ENCODE measurements around the gene FAM114A1. TPM values are rescaled to one million over a fixed set of nuclear protein-coding genes. Genes with fewer than 3 reads are reported as not detected.

Gene FAM114A1
- total RNA-seq, 1 donor from 2014 or later: 27.0 TPM

DNA sequence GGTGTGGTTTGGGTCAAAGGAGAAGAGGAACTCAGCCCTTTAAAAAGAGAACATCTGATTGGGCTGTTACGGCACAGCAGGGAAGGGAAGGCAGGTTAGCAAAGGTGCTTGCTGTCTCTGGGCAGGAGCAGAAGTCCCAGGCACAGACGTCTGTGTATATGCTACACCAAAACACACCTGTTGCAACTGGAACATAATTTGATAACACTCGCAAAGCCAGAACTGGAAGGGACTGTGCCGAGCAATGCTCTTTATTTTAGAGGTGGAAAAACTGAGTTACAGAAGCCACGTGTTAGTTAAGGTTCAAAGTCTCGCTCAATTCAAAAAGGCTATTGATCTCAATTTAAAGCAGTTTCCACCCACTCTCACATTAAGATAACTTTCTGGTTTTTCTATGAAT, 2.2 kb upstream of the FAM114A1 start:
- H3K36me3 Mint-ChIP-seq (ENCODE audit: low read depth, unreplicated experiment): no peaks in the 10 kb centered on the region
- no peak for DNase-seq (ENCODE audit: low spot score)
- peaks cover 4% of the 10 kb centered on the region for H3K4me1 Mint-ChIP-seq (ENCODE audit: unreplicated experiment)
- H3K4me3 Mint-ChIP-seq (ENCODE audit: unreplicated experiment): no peak overlapping the region
- no peaks in the 10 kb centered on the region for H3K9me3 Mint-ChIP-seq (ENCODE audit: unreplicated experiment)
- peaks cover 6% of the 10 kb centered on the region for H3K27me3 Mint-ChIP-seq (ENCODE audit: unreplicated experiment)
- TF ChIP-seq, protein P1, sequence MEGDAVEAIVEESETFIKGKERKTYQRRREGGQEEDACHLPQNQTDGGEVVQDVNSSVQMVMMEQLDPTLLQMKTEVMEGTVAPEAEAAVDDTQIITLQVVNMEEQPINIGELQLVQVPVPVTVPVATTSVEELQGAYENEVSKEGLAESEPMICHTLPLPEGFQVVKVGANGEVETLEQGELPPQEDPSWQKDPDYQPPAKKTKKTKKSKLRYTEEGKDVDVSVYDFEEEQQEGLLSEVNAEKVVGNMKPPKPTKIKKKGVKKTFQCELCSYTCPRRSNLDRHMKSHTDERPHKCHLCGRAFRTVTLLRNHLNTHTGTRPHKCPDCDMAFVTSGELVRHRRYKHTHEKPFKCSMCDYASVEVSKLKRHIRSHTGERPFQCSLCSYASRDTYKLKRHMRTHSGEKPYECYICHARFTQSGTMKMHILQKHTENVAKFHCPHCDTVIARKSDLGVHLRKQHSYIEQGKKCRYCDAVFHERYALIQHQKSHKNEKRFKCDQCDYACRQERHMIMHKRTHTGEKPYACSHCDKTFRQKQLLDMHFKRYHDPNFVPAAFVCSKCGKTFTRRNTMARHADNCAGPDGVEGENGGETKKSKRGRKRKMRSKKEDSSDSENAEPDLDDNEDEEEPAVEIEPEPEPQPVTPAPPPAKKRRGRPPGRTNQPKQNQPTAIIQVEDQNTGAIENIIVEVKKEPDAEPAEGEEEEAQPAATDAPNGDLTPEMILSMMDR (IDR thresholded peaks at IDR 0.05; ENCODE audit: unreplicated experiment): no peak
- no peak overlapping the region for H3K27ac Mint-ChIP-seq (ENCODE audit: unreplicated experiment)

DNA sequence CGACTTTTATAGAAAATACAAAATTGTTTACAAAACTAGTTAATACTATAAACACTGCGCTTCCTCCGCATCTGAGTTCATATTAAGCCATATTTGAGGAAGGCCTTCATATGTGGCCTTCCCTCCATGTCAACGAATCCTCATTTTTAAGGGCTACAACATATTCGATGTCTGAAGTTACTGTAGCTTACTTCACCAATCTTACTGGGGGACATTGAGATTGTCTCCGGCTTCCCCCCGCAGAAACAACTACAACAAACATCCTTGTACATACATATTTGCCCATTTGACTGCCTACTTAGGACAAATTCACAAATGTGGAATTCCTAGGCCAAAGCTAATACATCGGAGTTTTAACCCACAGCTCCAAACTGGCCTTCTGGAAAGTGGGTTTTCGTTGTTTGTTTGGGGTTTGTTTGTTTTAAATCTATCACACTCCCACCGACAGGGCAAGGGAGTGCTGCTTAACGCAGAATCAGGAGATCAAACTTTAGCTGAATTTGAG, 581 bp upstream of the FAM114A1 start:
- Mint-ChIP-seq H3K9me3 (ENCODE audit: unreplicated experiment) (no peaks in the 10 kb centered on the region), H3K27me3 (ENCODE audit: unreplicated experiment) (peaks cover 7% of the 10 kb centered on the region), H3K36me3 (ENCODE audit: low read depth, unreplicated experiment) (no peaks in the 10 kb centered on the region), H3K27ac (ENCODE audit: unreplicated experiment) (peak overlapping the region; percentile 59), H3K4me1 (ENCODE audit: unreplicated experiment) (peaks cover 4% of the 10 kb centered on the region), H3K4me3 (ENCODE audit: unreplicated experiment) (peak overlapping the region; percentile 93)
- TF ChIP-seq, protein P1 (IDR thresholded peaks at IDR 0.05; ENCODE audit: unreplicated experiment): no peak
- DNase-seq (ENCODE audit: low spot score): no peak

DNA sequence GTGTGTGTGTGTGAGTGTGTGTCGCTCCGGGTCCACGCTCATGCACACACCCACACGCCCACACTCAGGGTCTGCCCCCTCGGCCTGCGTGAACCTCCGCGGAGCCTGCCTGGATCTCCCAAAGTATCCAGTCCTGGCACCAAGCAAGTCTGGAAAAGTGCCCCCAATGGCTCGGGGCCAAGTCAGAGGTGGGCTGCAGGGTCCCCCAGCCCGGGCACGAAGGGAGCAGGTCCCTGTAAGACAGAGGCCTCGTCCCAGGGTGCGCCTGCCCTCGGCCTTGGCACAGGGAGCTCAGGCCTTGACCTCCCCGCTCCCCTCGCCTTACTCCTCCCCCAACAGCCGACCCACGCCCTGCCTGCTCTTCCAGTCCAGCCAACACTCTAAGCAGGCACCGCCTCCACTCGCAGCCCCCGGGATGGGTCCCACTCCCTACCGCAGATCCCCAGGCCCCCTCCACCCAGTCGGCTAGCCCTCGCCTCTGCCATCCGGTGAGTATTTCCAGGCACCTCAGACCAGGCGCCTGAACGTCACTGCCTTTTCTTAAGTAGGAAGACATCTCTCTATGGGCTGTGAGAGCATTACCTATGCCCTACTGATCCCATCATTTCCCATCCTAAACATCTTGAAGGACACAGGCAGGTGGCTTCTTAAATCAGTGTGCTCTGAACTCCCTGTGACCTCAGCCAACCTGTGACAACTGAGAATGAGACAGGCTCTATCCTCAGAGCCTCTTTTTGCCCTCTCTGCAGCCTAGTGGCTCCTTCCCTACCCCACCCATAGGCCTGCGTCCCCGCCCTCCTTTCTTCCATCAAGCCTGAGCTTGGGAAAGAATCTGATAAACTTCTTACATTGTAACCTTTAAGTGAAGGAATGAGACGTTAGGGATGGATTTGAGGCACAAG, 704 bp downstream of the FAM114A1 start:
- TF ChIP-seq, protein P1 (IDR thresholded peaks at IDR 0.05; ENCODE audit: unreplicated experiment): no peak
- peaks cover 7% of the 10 kb centered on the region for H3K27me3 Mint-ChIP-seq (ENCODE audit: unreplicated experiment)
- peak; percentile 17 for DNase-seq (ENCODE audit: low spot score)
- H3K9me3 Mint-ChIP-seq (ENCODE audit: unreplicated experiment): no peaks in the 10 kb centered on the region
- no peak overlapping the region for H3K27ac Mint-ChIP-seq (ENCODE audit: unreplicated experiment)
- H3K4me1 Mint-ChIP-seq (ENCODE audit: unreplicated experiment): peaks cover 6% of the 10 kb centered on the region
- H3K4me3 Mint-ChIP-seq (ENCODE audit: unreplicated experiment): peak overlapping the region; percentile 86
- H3K36me3 Mint-ChIP-seq (ENCODE audit: low read depth, unreplicated experiment): no peaks in the 10 kb centered on the region

DNA sequence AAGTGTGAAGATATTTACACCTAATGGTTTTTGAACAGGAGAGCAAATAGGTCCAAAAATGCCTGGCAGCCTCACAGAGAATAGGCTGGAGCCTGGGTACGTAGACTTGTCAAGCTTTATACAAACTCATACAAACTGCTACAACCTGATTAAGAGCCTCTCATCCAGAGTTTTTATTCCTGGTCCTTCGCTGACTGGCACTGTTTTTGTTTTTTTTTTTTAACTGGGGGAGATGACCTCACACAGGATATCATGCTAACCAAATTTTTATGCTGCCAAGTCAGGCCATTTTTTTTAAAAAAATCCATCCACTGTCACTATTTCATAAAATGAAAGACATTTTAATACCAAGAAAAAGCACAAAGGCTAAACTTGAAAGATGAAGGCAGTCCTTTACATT, 1.9 kb downstream of the FAM114A1 start:
- Mint-ChIP-seq H3K27ac (ENCODE audit: unreplicated experiment) (no peak overlapping the region), H3K9me3 (ENCODE audit: unreplicated experiment) (no peaks in the 10 kb centered on the region), H3K36me3 (ENCODE audit: low read depth, unreplicated experiment) (no peaks in the 10 kb centered on the region), H3K27me3 (ENCODE audit: unreplicated experiment) (peaks cover 7% of the 10 kb centered on the region), H3K4me3 (ENCODE audit: unreplicated experiment) (no peak overlapping the region), H3K4me1 (ENCODE audit: unreplicated experiment) (peaks cover 14% of the 10 kb centered on the region)
- TF ChIP-seq, protein P1 (IDR thresholded peaks at IDR 0.05; ENCODE audit: unreplicated experiment): no peak
- no peak for DNase-seq (ENCODE audit: low spot score)
